ENCODE data around the gene SPON2.

SPON2 gene

DNA sequence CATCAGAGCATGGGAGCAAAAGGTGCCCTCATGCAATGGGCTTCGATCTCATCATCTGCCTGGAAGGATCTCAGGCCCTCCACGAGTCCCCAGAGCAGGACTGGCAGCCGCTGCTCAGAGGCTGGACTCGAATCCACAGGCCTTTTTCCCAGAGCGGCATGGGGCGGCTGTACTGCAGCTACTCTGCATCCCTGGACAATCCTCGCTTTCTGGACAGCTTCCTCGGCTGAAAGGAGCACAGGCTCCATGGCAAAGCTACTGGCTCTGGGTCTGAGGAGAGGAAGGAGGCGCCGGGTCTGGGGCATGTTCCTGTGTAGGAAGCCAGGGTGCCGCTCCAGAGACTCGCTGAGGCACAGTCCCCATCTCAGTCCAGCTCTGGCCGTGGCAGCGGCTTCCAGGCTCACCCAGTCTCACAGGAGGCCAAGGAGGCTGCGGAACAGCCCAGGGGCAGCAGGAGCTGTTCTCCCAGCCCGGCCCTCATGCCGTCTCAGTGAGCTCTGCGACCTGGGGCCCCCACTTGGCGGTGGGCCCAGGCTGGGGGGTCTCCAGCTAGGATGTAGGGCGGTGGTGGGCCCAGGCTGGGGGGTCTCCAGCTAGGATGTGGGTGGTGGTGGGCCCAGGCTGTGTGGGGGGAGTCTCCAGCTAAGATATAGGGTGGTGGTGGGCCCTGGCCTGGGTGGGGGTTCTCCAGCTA, 2.7 kb upstream of the SPON2 start:
- TF ChIP-seq CTCF (IDR thresholded peaks at IDR 0.05; ENCODE audit: low read depth, low read length, missing control alignments) = no peak
- no peak overlapping the region for H3K4me3 ChIP-seq (ENCODE audit: low read depth, low read length)
- no peak for DNase-seq (ENCODE audit: low read depth)
- in situ Hi-C loops (cut with HindIII; ENCODE audit: low sequenced_read_pairs) = loop anchor here (5.0 kb wide), 1 partner anchor 67 kb away; no protein-coding TSS in a partner anchor

- in situ Hi-C loops (cut with HindIII; ENCODE audit: low sequenced_read_pairs) = loop anchor here (5.0 kb wide), 1 partner anchor 69 kb away; no protein-coding TSS in a partner anchor
- no peak for DNase-seq (ENCODE audit: low read depth)
- no peak for TF ChIP-seq CTCF (IDR thresholded peaks at IDR 0.05; ENCODE audit: low read depth, low read length, missing control alignments)
- H3K4me3 ChIP-seq (ENCODE audit: low read depth, low read length) = no peak overlapping the region
Observed at GRCh38 chr4:1172971-1173757, 781 bp upstream of the SPON2 start.

- no peak for TF ChIP-seq CTCF (IDR thresholded peaks at IDR 0.05; ENCODE audit: low read depth, low read length, missing control alignments)
- peak overlapping the region; percentile 16 for H3K4me3 ChIP-seq (ENCODE audit: low read depth, low read length)
- DNase-seq (ENCODE audit: low read depth) = no peak
- in situ Hi-C loops (cut with HindIII; ENCODE audit: low sequenced_read_pairs) = loop anchor here (5.0 kb wide), 1 partner anchor 71 kb away; no protein-coding TSS in a partner anchor
Observed at GRCh38 chr4:1171311-1172227, 814 bp downstream of the SPON2 start.

DNA sequence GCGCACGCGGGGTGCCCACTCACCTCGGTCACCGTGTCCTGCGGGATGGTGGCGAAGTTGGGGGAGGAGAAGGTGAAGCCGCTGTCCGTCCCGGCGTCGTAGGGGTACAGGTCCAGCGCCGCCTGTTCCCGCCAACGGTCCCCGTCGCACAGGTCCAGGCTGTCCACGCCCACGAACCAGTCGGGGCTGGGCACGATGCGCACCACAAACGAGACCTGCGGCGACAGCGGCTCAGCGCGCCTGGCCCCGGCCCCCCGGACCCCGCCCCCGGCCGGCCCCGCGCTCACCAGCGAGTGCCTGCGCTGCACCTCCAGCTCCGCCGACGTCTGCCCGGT, 1.4 kb downstream of the SPON2 start:
- DNase-seq (ENCODE audit: low read depth) = no peak
- TF ChIP-seq CTCF (IDR thresholded peaks at IDR 0.05; ENCODE audit: low read depth, low read length, missing control alignments) = no peak
- in situ Hi-C loops (cut with HindIII; ENCODE audit: low sequenced_read_pairs) = loop anchor here (5.0 kb wide), 1 partner anchor 71 kb away; no protein-coding TSS in a partner anchor
- H3K4me3 ChIP-seq (ENCODE audit: low read depth, low read length) = no peak overlapping the region

DNA sequence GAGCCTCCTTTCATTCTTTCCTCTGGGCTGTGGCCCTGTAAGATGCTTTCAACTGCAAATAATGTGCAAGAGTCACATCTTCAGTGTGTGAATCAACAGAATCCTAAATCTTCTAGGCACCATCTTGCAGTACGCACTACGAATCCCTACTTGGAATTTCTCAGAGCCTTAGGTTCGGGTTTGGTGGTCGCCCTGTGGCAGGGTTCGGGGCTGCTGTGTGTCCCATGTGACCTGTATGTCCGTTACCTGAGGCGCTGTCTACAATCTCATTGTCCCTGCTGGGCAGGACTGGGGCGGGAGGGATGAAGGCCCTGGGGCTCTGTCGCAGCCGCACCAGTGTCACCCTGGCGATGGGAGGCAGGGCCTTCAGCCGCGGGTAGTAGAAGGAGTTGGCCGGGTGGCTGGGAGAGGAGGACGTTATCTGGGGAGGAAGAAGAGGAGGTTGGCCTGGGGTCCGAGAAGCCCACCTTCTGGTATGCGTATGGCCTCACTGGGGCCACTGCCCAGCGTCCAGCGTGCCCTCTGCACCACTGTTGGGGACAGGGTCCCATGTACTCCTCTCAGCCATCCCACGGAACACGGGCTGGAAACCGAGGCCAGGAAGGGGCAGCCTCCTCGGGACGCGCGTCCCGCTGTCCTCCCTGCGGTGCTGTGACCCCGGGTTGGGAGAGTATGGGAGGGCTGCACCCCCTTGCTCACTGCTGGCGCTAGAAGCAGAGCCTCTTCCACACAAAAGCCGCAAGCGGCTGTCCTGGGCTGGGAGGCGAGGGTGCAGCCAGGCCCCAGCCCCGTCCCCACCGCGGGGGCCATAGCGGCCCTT, 2.0 kb downstream of the SPON2 start:
- no peak overlapping the region for H3K4me3 ChIP-seq (ENCODE audit: low read depth, low read length)
- DNase-seq (ENCODE audit: low read depth) = no peak
- no peak for TF ChIP-seq CTCF (IDR thresholded peaks at IDR 0.05; ENCODE audit: low read depth, low read length, missing control alignments)
- in situ Hi-C loops (cut with HindIII; ENCODE audit: low sequenced_read_pairs) = loop anchor here (5.0 kb wide), 1 partner anchor 72 kb away; no protein-coding TSS in a partner anchor
